Breast epithelium (tissue), 3 donors: ENCODE measurements around the gene ARHGAP26.

Source experiments
- CTCF ChIP-seq, 3 donors: fragments of 450-650 bp; IDR thresholded peaks; one replicate each; pipeline ENCODE4 v1.5.1; 2016 to 2017; ENCODE audit warnings: antibody characterized with exemption in 3 of 3, mild to moderate bottlenecking in 3 of 3, moderate library complexity in 3 of 3
- POLR2AphosphoS5 ChIP-seq, 3 donors: sonication (generic); formaldehyde crosslinking; IDR thresholded peaks; one replicate each; pipeline ENCODE4 v1.6.1; 2017; ENCODE audit warnings: antibody characterized with exemption in 3 of 3

DNA sequence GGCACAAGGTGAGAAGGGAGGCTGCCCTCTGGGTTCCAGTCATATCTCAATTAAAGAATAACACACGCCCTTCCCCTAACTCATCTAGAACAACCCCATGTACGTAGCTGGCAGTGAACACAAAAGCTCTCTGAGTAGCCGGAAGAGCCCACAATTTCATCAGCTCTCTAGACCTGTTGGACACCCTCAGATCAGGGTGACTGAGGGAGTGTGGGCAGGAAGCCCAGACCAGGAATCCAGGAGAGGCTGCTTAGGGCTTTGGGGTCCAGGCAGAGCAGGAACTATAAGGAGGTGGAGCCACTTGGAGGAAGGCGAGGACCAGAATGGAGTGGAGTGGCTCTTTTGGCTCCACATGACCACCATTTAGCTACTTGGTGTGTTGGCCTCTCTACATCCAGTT is 395.9 kb downstream of the ARHGAP26 start:
- TF ChIP-seq CTCF (IDR thresholded peaks at IDR 0.05) (no peak), POLR2AphosphoS5 (IDR thresholded peaks at IDR 0.05) (no peak)
